ENCODE results near the gene SYNE4. TPM values are rescaled to one million over a fixed set of nuclear protein-coding genes. Genes with fewer than 3 reads are reported as not detected.

SYNE4 gene
- total RNA-seq, 1 donor, result 0.10 TPM

DNA sequence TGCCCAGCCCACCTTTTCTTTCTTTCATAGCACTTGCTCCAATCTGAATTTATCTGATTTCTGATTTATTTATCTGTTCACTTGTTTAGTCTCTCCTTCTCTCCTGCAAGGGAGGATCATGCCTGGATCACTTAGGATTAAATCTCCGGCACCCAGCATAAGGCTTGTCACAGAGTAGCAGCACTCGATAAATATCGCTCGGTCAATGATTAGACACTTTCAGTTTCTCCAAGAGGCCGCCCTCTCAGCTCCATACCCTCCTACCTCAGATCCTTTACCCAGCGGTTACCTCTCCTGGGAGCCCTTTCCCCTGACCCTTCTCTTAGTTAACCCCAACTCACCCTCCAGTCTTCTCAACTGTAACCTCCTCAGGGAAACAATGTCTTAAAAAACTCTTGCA lies 22.7 kb upstream of the SYNE4 start:
- Histone ChIP-seq H3K4me3 (ENCODE audit: low read length) (no peak overlapping the region), H3K4me1 (ENCODE audit: insufficient read depth, low read length) (peaks cover 8% of the 10 kb centered on the region), H3K9me3 (ENCODE audit: low read depth, low read length) (no peaks in the 10 kb centered on the region), H3K27me3 (ENCODE audit: insufficient read depth, low read length) (no peaks in the 10 kb centered on the region)

DNA sequence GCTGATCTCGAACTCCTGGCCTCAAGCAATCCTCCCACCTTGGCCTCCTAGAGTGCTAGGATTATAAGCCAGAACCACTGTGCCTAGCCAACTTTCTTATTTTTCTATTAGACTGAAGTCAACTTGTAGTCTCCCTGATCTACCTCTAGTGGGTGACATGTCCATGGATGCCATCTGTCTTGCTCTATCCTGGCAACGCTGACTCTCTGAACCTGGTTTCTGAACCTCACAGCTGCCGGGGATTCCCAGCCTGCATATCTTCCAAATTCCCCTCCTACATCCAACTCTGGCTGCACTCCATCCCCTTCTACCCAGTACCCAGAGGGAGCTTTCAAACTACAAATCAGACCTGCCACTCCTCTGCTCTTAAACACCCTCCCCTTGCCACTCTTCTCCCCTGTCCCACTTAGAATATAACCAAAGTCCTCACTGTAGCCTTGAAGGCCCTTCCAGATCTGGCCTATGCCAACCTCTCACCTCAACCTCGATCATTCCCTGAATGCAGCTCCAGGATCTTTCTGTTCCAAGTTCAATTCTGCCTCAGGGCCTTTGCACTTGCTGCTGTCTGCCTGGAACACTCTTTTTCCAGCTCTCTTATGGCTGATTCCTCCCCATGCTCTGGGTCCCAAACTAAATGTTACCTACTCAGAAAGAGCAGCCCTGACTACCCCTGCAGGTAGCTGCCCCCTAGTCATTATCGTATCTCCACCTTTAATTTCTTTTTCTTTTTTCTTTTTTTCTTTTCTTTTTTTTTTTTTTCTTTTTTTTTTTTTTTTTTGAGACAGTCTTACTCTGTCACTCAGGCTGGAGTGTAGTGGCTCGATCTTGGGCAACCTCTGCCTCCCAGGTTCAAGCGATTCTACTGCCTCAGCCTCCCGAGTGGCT lies 21.9 kb upstream of the SYNE4 start:
- no peaks in the 10 kb centered on the region for H3K9me3 ChIP-seq (ENCODE audit: low read depth, low read length)
- peaks cover 8% of the 10 kb centered on the region for H3K4me1 ChIP-seq (ENCODE audit: insufficient read depth, low read length)
- H3K27me3 ChIP-seq (ENCODE audit: insufficient read depth, low read length), result no peaks in the 10 kb centered on the region
- no peak overlapping the region for H3K4me3 ChIP-seq (ENCODE audit: low read length)

DNA sequence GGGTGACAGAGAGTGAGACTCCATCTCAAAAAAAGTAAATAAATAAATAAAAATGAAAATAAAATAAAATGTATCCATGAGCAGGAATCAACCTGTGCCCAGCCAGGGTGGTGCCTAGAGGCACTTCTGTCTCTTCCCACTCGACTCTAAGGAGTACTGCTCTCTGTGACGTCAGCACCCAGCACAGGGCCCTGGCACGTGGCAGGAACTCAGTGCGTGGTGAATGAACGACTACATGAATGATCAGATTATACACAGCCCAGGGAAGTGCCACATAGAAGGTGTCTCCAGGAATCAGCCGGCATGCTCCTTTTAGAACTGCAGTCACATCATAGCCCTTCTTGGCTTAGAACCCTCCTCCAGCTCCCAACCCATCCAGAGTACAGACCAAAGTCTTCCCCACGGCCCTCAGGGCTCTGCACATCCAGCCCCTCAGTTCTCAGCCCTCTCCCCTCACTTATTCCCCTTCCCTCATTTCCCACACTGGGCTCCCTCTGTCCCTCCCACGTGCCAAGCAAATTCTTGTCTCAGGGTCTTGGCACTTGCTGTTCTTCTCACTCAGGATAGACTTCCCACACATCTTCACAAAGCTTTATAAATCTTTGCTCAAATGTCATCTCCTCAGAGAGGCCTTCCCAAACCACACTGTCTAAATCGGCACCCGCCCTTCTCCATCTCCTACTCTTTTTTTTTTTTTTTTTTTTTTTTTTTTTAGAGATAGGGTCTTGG lies 19.9 kb upstream of the SYNE4 start:
- H3K4me3 ChIP-seq (ENCODE audit: low read length), result no peak overlapping the region
- peaks cover 5% of the 10 kb centered on the region for H3K4me1 ChIP-seq (ENCODE audit: insufficient read depth, low read length)
- H3K9me3 ChIP-seq (ENCODE audit: low read depth, low read length), result no peaks in the 10 kb centered on the region
- no peaks in the 10 kb centered on the region for H3K27me3 ChIP-seq (ENCODE audit: insufficient read depth, low read length)

DNA sequence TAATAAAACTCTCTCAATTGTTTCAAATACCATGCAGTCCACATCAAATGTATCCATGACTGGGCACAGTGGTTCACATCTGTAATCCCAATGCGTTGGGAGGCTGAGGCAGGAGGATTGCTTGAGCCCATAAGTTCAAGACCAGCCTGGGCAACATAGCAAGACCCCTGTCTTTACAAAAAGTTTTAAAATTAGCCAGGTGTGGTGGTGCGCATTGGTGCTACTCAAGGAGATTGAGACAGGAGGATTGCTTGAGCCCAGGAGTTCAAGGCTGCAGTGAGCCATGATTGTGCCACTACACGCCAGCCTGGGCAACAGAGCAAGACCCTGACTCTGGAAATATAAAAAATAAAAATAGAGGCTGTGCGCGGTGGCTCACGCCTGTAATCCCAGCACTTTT lies 19.1 kb upstream of the SYNE4 start:
- peaks cover 1% of the 10 kb centered on the region for H3K4me1 ChIP-seq (ENCODE audit: insufficient read depth, low read length)
- no peaks in the 10 kb centered on the region for H3K27me3 ChIP-seq (ENCODE audit: insufficient read depth, low read length)
- H3K9me3 ChIP-seq (ENCODE audit: low read depth, low read length), result no peaks in the 10 kb centered on the region
- H3K4me3 ChIP-seq (ENCODE audit: low read length), result no peak overlapping the region

DNA sequence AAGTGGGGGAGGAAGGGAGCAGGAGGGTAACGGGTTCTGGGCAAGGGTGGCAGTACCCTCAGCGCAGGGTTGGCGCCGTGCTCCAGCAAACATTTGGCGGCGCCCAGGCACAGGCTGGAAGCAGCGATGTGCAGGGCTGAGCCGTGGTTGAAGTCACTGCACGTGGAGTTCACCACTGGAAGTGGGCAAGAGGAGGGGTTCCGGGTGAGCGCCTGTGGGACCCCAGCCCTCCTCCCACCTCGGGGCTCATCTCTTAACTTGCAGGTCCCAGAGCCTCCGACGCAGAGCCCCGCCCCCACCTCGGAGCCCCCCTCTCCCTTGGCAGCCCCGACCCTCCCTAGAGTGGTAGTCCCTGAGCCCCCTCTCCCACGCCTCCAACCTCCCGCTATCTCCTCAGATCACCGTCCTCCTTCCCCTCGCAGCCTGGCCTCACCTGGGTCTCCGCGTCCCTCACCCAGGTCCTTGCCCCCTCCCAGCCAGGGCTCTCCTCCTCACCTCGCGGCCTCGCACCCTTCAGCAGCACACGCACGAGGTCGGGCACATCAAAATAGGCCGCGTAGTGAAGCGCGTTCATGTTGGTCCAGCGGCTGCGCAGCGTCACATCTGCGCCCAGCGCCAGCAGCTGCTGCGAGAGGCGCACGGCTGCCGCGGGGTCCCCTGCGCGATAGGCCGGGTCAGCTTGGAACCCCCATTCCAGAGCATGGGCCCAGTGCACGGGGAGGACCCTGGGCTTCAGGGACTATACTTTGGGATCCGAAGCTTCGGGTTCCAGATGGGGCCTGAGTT lies 17.7 kb upstream of the SYNE4 start:
- no peaks in the 10 kb centered on the region for H3K4me1 ChIP-seq (ENCODE audit: insufficient read depth, low read length)
- no peaks in the 10 kb centered on the region for H3K27me3 ChIP-seq (ENCODE audit: insufficient read depth, low read length)
- no peaks in the 10 kb centered on the region for H3K9me3 ChIP-seq (ENCODE audit: low read depth, low read length)
- H3K4me3 ChIP-seq (ENCODE audit: low read length), result no peak overlapping the region

DNA sequence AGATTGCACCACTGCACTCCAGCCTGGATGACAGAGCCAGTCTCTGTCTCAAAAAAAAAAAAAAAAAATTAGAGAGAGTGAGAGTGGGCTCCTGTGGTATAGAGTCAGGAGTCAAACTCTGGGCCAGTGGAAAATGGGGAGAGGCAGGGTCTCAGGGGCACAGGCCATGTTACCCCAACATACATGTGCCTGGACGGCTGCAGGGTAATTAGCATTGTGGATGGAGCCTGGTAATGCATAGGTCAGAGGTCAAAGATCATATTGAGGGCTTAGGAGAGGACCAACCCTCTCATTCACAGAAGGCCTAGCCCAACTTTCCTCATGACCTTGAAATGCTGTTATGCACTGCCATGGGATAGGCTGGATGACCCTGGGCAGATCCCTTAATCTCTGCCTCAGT lies 16.9 kb upstream of the SYNE4 start:
- H3K9me3 ChIP-seq (ENCODE audit: low read depth, low read length), result no peaks in the 10 kb centered on the region
- no peaks in the 10 kb centered on the region for H3K4me1 ChIP-seq (ENCODE audit: insufficient read depth, low read length)
- H3K4me3 ChIP-seq (ENCODE audit: low read length), result no peak overlapping the region
- H3K27me3 ChIP-seq (ENCODE audit: insufficient read depth, low read length), result no peaks in the 10 kb centered on the region

DNA sequence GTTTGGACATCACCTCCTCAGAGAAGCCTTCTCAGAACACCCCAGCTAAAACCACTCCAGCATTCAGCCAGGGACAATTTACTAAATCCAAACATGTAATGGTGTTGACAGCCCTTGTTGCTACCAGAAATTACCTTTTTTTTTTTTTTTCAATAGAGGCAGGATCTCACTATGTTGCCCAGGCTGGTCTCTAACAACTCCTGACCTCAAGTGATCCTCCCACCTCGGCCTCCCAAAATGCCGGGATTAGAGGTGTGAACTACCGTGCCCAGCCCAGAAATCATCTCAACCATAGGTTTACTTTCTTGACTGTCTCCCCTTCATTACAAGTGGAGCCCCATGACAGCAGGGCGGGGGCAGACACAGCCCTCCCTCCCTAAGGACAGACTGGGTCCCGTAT lies 14.8 kb upstream of the SYNE4 start:
- H3K4me3 ChIP-seq (ENCODE audit: low read length), result no peak overlapping the region
- no peaks in the 10 kb centered on the region for H3K9me3 ChIP-seq (ENCODE audit: low read depth, low read length)
- H3K4me1 ChIP-seq (ENCODE audit: insufficient read depth, low read length), result no peaks in the 10 kb centered on the region
- H3K27me3 ChIP-seq (ENCODE audit: insufficient read depth, low read length), result no peaks in the 10 kb centered on the region

DNA sequence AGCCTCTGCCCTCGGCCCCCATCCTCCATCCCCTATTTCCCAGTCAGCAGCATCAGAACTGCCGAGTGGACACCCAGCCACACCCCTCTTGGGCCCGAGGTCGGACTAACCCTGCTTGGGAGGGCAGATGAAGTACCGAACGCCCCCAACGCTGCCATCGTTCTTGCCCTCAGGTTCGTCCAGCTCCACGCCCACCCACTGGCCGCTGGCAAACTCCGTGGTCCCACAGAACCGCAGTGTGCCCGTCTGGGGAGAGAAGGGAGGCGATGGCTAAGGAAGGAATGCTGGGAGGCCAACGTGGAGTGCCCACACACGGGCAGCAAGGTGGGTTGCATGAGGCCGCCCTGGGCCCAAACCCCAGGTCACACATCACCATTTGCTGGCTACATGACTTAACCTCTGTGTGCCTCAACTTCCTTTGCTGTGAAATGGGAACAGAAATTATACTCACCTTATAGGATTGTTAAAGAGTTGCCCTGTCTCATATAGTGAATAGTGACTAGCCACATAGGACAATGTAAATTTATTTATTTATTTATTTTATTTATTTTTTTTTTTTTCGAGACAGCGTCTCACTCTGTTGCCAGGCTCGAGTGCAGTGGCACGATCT lies 10.6 kb upstream of the SYNE4 start:
- Histone ChIP-seq H3K4me3 (ENCODE audit: low read length) (no peak overlapping the region), H3K27me3 (ENCODE audit: insufficient read depth, low read length) (no peaks in the 10 kb centered on the region), H3K9me3 (ENCODE audit: low read depth, low read length) (no peaks in the 10 kb centered on the region), H3K4me1 (ENCODE audit: insufficient read depth, low read length) (peaks cover 8% of the 10 kb centered on the region)

DNA sequence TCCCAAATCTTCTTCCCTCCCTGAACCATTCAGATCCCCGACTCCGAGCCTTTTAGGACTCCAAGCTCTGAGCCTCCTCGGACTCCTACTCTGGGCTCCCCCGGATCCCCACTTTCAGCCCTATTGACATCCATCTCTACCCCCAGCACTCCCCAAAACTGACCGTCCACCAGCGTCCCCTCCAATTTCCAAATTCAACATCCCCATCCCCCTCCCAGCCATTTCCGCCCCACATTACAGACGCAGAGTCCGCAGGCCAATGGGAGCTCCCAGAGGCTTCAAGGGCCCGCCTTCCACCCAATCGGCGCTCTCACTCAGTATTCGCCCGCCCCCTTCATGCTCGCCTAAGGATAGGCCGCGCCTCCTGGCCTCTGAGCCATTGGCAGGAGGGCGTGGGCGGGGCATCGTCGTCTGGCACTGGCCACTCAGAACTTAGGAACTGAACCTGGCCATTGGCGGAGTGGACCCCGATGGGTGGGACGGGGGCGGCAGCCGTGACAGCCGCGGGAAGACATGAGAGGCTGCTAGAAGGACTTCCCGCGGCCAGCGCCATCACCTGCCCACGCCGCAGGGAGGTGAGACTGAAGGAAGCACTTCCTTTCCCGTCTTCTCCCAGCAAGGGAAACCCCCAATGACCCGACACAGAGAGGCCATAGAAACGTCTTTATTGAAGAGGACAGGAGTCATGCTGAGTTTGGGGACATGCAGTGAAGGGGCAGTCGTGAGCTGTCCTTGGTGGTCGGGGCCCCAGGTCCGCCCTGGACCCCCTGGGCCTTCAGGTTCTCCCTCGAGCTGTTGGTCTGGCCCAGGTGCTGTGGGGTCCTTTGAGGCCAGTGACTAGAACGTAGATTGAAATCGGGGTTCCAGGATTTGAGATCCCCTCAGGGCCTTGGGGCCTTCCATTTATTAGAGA lies 5.7 kb upstream of the SYNE4 start, which contains the start of gene ALKBH6:
Gene ALKBH6, minus strand, starts transcription at position 202 of the 913 bp plus-strand sequence. CDS start 816 bp downstream, outside the sequence.
- Histone ChIP-seq H3K9me3 (ENCODE audit: low read depth, low read length) (no peaks in the 10 kb centered on the region), H3K4me3 (ENCODE audit: low read length) (peak within 1 kb of the TSS; percentile 58), H3K27me3 (ENCODE audit: insufficient read depth, low read length) (no peaks in the 10 kb centered on the region), H3K4me1 (ENCODE audit: insufficient read depth, low read length) (peaks cover 23% of the 10 kb centered on the region)

DNA sequence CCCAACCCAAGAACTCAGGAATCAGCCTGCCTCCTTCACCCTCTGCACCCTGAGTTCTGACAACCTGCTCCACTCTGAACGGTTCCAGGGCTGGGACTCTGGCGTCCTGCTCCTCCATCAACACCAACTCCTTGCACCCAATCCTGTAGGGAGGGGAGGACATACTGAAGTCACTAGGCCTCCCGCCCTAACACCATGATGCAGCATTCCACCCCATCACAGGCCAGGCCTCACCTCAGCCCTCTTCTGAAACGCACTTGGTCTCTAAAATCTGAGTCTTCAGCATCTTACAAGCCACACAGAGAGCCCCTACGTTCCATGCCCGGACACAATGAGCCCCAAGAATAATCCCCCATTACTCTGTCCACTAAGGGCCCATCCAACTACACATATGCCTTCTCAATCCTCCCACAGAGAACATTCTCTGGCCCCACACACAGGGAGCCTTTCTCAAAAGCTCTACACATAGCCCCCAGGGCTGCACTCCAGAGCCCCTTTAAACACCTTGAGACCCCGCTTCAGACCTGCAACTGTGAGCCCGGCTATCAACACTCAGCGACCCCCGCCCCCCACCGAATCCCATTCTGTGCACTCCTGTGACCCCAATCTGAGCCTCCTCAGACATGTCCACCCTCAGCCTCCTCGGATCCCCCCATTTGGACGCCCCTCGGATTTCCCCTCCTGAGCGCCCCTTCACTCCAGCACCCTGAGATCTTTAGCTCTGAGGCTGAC lies 4.8 kb upstream of the SYNE4 start:
- Histone ChIP-seq H3K4me1 (ENCODE audit: insufficient read depth, low read length) (peaks cover 29% of the 10 kb centered on the region), H3K27me3 (ENCODE audit: insufficient read depth, low read length) (no peaks in the 10 kb centered on the region), H3K9me3 (ENCODE audit: low read depth, low read length) (no peaks in the 10 kb centered on the region), H3K4me3 (ENCODE audit: low read length) (peak overlapping the region; percentile 58)

DNA sequence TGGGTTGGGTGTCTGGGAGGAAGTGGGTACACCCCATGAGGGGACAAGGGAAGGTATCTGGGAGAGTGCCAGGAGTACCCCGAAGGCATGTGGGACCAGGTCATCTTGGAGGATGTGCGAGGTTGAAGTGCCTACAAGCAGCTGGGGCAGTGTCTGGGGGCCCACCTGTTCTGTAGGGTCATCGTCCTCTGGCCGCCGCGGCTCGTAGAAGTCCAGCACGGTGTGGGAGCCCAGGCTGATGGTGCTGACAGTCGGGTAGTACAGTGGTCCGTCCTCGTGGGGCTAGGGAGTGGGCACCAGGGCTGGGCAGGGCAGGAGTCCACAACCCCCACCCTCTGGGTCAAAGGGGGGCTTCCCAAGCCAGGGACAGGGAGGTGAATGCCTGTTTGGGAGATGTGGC lies 1.8 kb upstream of the SYNE4 start:
- peaks cover 29% of the 10 kb centered on the region for H3K4me1 ChIP-seq (ENCODE audit: insufficient read depth, low read length)
- H3K4me3 ChIP-seq (ENCODE audit: low read length), result no peak overlapping the region
- H3K9me3 ChIP-seq (ENCODE audit: low read depth, low read length), result no peaks in the 10 kb centered on the region
- H3K27me3 ChIP-seq (ENCODE audit: insufficient read depth, low read length), result no peaks in the 10 kb centered on the region

DNA sequence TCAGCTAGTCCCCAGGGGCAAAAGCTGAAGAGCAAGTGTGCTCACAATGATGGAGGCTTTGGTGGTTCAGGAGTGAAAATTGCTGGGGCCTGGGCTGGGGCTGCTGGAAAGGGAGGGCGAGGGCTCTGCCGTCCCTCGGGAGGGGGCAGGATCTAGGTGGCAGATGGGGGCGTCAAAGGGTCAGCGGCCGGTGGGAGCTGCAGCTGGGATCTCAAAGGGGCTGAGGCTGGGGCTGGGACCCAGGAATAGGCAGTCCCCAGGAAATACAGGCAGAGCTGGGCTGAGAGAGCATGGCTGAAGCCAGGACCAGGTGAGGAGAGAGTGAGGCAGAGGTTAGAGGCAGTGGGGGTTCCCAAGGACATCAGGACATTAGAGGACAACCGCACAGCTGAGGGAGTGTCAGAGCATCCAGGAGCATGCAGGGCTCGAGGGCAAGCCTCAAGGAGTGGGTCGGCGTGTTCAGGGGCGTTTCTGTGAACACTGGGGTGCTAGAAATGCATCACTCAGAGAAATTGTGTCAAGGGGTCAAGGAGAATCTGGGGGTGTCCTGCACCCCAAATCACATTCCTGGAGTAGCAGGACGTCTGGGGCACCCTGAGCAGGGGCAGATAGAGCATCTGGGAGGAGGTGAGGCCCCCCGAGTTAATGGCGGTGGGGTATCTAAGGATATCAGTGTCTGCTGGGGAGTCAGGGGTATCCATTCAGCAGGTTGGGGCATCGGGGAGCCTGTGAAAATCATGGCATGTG lies 1.2 kb upstream of the SYNE4 start:
- no peak overlapping the region for H3K4me3 ChIP-seq (ENCODE audit: low read length)
- H3K27me3 ChIP-seq (ENCODE audit: insufficient read depth, low read length), result no peaks in the 10 kb centered on the region
- peaks cover 25% of the 10 kb centered on the region for H3K4me1 ChIP-seq (ENCODE audit: insufficient read depth, low read length)

DNA sequence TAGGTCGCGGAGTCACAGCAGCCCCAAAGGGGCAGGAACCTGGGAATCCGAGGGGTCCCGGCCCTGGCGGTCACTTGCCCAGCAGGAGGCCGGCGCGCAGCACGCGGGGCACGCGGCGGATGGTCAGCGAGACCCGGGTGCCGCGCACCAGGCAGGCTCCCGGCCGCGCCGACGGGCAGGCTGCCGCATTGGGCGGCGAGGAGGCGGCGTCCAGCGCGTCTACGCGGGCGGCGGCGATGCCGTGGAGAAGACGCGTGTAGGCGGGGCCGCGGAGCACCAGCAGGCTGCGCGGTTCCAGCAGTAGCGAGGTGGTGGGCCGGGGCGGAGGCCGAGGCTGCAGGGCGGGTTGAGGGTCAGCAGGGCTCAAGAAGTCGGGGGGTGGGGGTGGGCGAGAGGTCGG lies 607 bp upstream of the SYNE4 start:
- Histone ChIP-seq H3K4me3 (ENCODE audit: low read length) (peak overlapping the region; percentile 4), H3K4me1 (ENCODE audit: insufficient read depth, low read length) (peaks cover 21% of the 10 kb centered on the region), H3K9me3 (ENCODE audit: low read depth, low read length) (no peaks in the 10 kb centered on the region), H3K27me3 (ENCODE audit: insufficient read depth, low read length) (no peaks in the 10 kb centered on the region)

More for the DNA sequence above, 1.2 kb upstream of the SYNE4 start:
- H3K9me3 ChIP-seq (ENCODE audit: low read depth, low read length), result no peaks in the 10 kb centered on the region
